Measurements from ENCODE around the gene LNPK. TPM values are rescaled to one million over a fixed set of nuclear protein-coding genes. Genes with fewer than 3 reads are reported as not detected.
A peak's percentile ranks its signal among the peaks of the same experiment; 100 is the strongest.

The LNPK gene
- total and polyA plus RNA-seq, 9 of the 15 experiments (the other 6 are each of a cell fraction or from before 2014, with no cell fraction given): 6.4 to 40.4 (median 21.3) TPM

- TF ChIP-seq, protein P1, sequence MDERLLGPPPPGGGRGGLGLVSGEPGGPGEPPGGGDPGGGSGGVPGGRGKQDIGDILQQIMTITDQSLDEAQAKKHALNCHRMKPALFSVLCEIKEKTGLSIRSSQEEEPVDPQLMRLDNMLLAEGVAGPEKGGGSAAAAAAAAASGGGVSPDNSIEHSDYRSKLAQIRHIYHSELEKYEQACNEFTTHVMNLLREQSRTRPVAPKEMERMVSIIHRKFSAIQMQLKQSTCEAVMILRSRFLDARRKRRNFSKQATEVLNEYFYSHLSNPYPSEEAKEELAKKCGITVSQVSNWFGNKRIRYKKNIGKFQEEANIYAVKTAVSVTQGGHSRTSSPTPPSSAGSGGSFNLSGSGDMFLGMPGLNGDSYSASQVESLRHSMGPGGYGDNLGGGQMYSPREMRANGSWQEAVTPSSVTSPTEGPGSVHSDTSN (CRISPR knock-in tag; IDR thresholded peaks at IDR 0.05; ENCODE audit: low read depth): no peak; the same call in 1 of the 2 replicates
- TF ChIP-seq, protein P1 (tag; conservative IDR thresholded peaks at IDR 0.05; ENCODE audit: low read depth): peak; percentile 58
- TF ChIP-seq ATF7 (IDR thresholded peaks at IDR 0.05): peak; percentile 88
- TF ChIP-seq PHB (CRISPR knock-in tag; IDR thresholded peaks at IDR 0.05): no peak
- TF ChIP-seq E2F8 (IDR thresholded peaks at IDR 0.05; ENCODE audit: low read depth, partially characterized antibody): no peak
- TF ChIP-seq SMAD2 (IDR thresholded peaks at IDR 0.05; ENCODE audit: low read depth, low read length): no peak
- no peak for TF ChIP-seq TGIF2 (CRISPR knock-in tag; IDR thresholded peaks at IDR 0.05)
- no peak for TF ChIP-seq NUFIP1 (IDR thresholded peaks at IDR 0.05; ENCODE audit: partially characterized antibody)
- TF ChIP-seq KLF16 (IDR thresholded peaks at IDR 0.05): no peak
- no peak for TF ChIP-seq E2F3 (CRISPR knock-in tag; IDR thresholded peaks at IDR 0.05)
- TF ChIP-seq MAFF (IDR thresholded peaks at IDR 0.05; ENCODE audit: low read length): no peak
- peak; percentile 82 for TF ChIP-seq JUND (IDR thresholded peaks at IDR 0.05; ENCODE audit: borderline replicate concordance, low read depth, low read length)
- peak; percentile 85 for TF ChIP-seq JUND (tag; IDR thresholded peaks at IDR 0.05; ENCODE audit: borderline replicate concordance, low read depth, low read length)
- TF ChIP-seq FOXO4 (CRISPR knock-in tag; IDR thresholded peaks at IDR 0.05): no peak
- TF ChIP-seq ZBTB1 (CRISPR knock-in tag; IDR thresholded peaks at IDR 0.05; ENCODE audit: borderline replicate concordance, low read depth): no peak
- TF ChIP-seq GATA2 (CRISPR knock-in tag; IDR thresholded peaks at IDR 0.05): no peak
- TF ChIP-seq NRF1 (conservative IDR thresholded peaks at IDR 0.05 in 1 of 2, IDR thresholded peaks at IDR 0.05 in 1 of 2): no peak
- TF ChIP-seq MYBL2 (IDR thresholded peaks at IDR 0.05; ENCODE audit: low read depth): no peak
- TF ChIP-seq MYBL2 (CRISPR knock-in tag; IDR thresholded peaks at IDR 0.05; ENCODE audit: borderline replicate concordance): no peak
- TF ChIP-seq CEBPZ (IDR thresholded peaks at IDR 0.05; ENCODE audit: borderline replicate concordance, low read depth, low read length): no peak
Observed at GRCh38 chr2:176002688-176003210, 682 bp upstream of the LNPK start (continued).

Measured in K562 (cell line).